ENCODE results near the gene ELOVL1. TPM values are rescaled to one million over a fixed set of nuclear protein-coding genes. Genes with fewer than 3 reads are reported as not detected.

ELOVL1 gene
- total RNA-seq, 3 donors from 2014 or later: 45.9 to 60.6 (median 55.5) TPM

DNA sequence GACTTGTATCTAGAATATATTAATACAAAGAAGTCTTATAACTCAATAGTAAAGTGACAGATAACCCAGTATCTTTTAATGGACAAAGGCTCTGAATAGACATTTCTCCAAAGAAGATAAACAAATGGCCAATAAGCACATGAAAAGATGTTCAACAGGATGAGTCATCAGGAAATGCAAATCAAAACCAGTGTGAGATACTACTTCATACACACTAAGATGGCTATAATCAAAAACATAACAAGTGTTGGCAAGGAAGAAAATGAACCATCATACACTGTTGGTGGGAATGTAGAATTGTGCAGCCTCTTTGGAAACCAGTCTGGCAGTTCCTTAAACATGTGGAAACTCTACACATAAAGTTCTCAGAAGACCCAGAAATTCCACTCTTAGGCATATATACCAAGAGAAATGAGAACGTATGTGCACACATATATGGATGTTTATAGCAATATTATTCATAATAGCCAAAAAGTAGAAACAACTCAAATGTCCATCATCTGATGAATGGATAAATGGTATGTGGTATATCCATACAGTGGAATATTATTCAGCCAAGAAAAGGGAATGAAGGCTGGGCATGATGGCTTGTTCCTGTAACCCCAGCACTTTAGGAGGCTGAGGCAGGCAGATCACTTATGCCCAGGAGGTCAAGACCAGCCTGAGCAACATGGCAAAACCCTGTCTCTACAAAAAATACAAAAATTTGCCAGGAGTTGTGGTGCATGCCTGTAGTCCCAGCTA, 40.1 kb downstream of the ELOVL1 start:
- TF ChIP-seq POLR2A (IDR thresholded peaks at IDR 0.05) (no peak), POLR2AphosphoS5 (IDR thresholded peaks at IDR 0.05) (no peak)
- intact Hi-C loops (cut with DNase I; ENCODE audit: low total_unique reads): no loop called here
- Histone ChIP-seq H3K4me1 (no peaks in the 10 kb centered on the region), H3K4me3 (no peak overlapping the region), H3K36me3 (no peaks in the 10 kb centered on the region), H3K27ac (no peak overlapping the region), H3K9me3 (peaks cover 0 to 4% of the 10 kb centered on the region in 2 donors), H3K27me3 (no peaks in the 10 kb centered on the region)
- no peak for DNase-seq (ENCODE audit: low spot score in 2 of 2)

DNA sequence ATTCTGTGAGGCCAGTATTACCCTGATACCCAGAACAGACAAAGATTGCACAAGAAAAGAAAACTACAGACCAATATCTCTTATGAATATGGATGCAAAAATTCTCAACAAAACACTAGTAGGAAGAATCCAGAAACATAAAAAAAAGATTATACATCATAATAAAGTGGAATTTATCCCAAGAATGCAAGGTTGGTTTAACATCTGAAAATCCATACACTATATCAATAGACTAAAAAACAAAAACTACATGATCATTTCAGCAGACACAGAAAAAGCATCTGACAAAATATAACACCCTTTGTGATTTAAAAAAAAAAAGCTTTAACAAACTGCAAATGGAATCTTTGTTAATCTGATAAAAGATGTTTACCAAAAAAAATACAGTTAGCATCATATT, 42.4 kb downstream of the ELOVL1 start:
- no peak overlapping the region for H3K27ac ChIP-seq
- H3K4me3 ChIP-seq: no peak overlapping the region
- H3K27me3 ChIP-seq: no peaks in the 10 kb centered on the region
- H3K4me1 ChIP-seq: no peaks in the 10 kb centered on the region
- intact Hi-C loops (cut with DNase I; ENCODE audit: low total_unique reads): no loop called here
- peaks cover 0 to 4% of the 10 kb centered on the region in 2 donors for H3K9me3 ChIP-seq
- TF ChIP-seq POLR2A (IDR thresholded peaks at IDR 0.05): no peak
- no peak for TF ChIP-seq CTCF (IDR thresholded peaks at IDR 0.05)
- no peak for TF ChIP-seq POLR2AphosphoS5 (IDR thresholded peaks at IDR 0.05)
- no peaks in the 10 kb centered on the region for H3K36me3 ChIP-seq
- DNase-seq (ENCODE audit: low spot score in 2 of 2): no peak

GRCh38 chr1:43324810-43325209, 43.0 kb downstream of the ELOVL1 start:
- Histone ChIP-seq H3K4me3 (no peak overlapping the region), H3K4me1 (no peaks in the 10 kb centered on the region), H3K9me3 (peaks cover 0 to 4% of the 10 kb centered on the region in 2 donors), H3K27me3 (no peaks in the 10 kb centered on the region), H3K27ac (no peak overlapping the region), H3K36me3 (no peaks in the 10 kb centered on the region)
- intact Hi-C loops (cut with DNase I; ENCODE audit: low total_unique reads): no loop called here
- TF ChIP-seq POLR2A (IDR thresholded peaks at IDR 0.05): no peak
- DNase-seq (ENCODE audit: low spot score in 2 of 2): no peak

GRCh38 chr1:43322506-43322905, 45.3 kb downstream of the ELOVL1 start:
- intact Hi-C loops (cut with DNase I; ENCODE audit: low total_unique reads): no loop called here
- no peak for DNase-seq (ENCODE audit: low spot score in 2 of 2)

GRCh38 chr1:43321331-43321891, 46.4 kb downstream of the ELOVL1 start:
- Histone ChIP-seq H3K4me1 (no peaks in the 10 kb centered on the region), H3K9me3 (peaks cover 0 to 4% of the 10 kb centered on the region in 2 donors), H3K36me3 (no peaks in the 10 kb centered on the region), H3K4me3 (no peak overlapping the region), H3K27me3 (no peaks in the 10 kb centered on the region), H3K27ac (no peak overlapping the region)
- DNase-seq (ENCODE audit: low spot score in 2 of 2): peak in 1 of 2 donors; percentile 24
- intact Hi-C loops (cut with DNase I; ENCODE audit: low total_unique reads): no loop called here
- TF ChIP-seq POLR2A (IDR thresholded peaks at IDR 0.05): no peak

More at GRCh38 chr1:43322506-43322905, 45.3 kb downstream of the ELOVL1 start:
- no peaks in the 10 kb centered on the region for H3K27me3 ChIP-seq
- no peak overlapping the region for H3K27ac ChIP-seq
- H3K9me3 ChIP-seq: peaks cover 0 to 4% of the 10 kb centered on the region in 2 donors
- H3K36me3 ChIP-seq: no peaks in the 10 kb centered on the region
- H3K4me3 ChIP-seq: no peak overlapping the region
- H3K4me1 ChIP-seq: no peaks in the 10 kb centered on the region
- no peak for TF ChIP-seq CTCF (IDR thresholded peaks at IDR 0.05)
- TF ChIP-seq POLR2A (IDR thresholded peaks at IDR 0.05): no peak
- TF ChIP-seq POLR2AphosphoS5 (IDR thresholded peaks at IDR 0.05): no peak

DNA sequence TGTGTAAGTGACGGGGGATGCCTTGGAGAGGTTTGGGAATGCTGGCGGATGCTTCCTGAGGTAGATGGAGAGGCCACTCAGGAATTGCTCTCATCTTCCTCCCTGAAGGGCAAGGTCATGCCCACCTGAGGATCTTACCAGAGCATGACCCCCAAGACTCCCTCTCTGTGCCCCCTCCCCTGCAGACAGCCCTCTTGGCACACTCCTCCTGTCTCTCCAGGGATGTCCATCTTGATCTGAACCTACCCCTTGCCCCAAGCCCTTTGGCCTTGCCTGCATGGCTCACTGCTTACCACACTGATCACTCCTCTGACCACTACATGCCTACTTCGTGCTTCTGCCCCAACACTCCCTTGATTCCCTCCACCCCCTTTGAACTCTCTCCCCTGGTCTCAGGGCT, 48.0 kb downstream of the ELOVL1 start:
- Histone ChIP-seq H3K4me1 (no peaks in the 10 kb centered on the region), H3K9me3 (peaks cover 0 to 4% of the 10 kb centered on the region in 2 donors), H3K36me3 (no peaks in the 10 kb centered on the region), H3K27me3 (no peaks in the 10 kb centered on the region), H3K27ac (no peak overlapping the region), H3K4me3 (no peak overlapping the region)
- intact Hi-C loops (cut with DNase I; ENCODE audit: low total_unique reads): no loop called here
- DNase-seq (ENCODE audit: low spot score in 2 of 2): peak in 1 of 2 donors; percentile 34
- no peak for TF ChIP-seq CTCF (IDR thresholded peaks at IDR 0.05)
- TF ChIP-seq POLR2A (IDR thresholded peaks at IDR 0.05): no peak
- TF ChIP-seq POLR2AphosphoS5 (IDR thresholded peaks at IDR 0.05): no peak

Data from breast epithelium (tissue), 4 donors.